ENCODE data around the gene CTBS.

The CTBS gene

DNA sequence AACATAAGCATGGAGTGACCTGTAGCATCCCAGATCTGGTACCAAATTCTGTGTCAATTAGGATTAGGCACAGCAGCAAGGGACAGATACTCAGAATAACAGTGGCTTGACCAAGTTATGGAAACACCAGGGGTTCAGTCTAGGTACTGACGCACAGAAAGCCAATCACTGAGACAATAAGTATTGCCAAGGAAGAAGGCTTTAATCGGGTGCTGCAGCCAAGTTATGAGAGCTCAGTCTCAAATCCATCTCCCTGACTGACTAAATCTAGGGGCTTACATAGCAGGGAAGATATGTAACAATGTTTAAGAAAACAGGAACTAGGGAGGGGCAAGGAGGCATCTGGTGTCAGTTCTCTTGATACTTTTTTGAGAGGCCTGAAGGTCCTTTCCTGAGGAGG is 39.6 kb upstream of the CTBS start:
- no peak overlapping the region for H3K4me3 ChIP-seq (replicated peaks; ENCODE audit: low read depth, low read length)
- TF ChIP-seq, protein P1, sequence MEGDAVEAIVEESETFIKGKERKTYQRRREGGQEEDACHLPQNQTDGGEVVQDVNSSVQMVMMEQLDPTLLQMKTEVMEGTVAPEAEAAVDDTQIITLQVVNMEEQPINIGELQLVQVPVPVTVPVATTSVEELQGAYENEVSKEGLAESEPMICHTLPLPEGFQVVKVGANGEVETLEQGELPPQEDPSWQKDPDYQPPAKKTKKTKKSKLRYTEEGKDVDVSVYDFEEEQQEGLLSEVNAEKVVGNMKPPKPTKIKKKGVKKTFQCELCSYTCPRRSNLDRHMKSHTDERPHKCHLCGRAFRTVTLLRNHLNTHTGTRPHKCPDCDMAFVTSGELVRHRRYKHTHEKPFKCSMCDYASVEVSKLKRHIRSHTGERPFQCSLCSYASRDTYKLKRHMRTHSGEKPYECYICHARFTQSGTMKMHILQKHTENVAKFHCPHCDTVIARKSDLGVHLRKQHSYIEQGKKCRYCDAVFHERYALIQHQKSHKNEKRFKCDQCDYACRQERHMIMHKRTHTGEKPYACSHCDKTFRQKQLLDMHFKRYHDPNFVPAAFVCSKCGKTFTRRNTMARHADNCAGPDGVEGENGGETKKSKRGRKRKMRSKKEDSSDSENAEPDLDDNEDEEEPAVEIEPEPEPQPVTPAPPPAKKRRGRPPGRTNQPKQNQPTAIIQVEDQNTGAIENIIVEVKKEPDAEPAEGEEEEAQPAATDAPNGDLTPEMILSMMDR (IDR thresholded peaks at IDR 0.05; ENCODE audit: low read length, missing control alignments), result no peak
- no peak for DNase-seq (ENCODE audit: low read depth)

DNA sequence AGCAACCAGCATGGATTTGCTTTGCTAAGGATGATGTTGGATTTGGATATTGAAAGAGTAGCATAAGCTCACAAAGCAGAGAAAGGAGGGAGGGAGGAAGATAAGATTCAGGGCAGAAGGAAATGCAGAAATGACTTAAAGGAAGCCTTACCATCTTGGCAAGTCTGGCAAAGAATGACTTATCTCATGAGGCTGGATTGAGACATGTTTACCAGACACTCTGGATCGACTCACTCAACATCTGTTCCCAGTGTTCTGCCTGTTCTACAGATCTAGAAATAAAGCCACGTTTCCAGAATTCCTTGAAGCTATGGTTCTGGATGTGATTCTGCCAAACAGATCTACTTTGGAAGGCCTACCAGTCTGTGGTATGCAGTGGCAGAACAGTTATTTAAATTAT is 38.8 kb upstream of the CTBS start:
- DNase-seq (ENCODE audit: low read depth), result peak; percentile 53
- TF ChIP-seq, protein P1 (IDR thresholded peaks at IDR 0.05; ENCODE audit: low read length, missing control alignments), result no peak
- no peak overlapping the region for H3K4me3 ChIP-seq (replicated peaks; ENCODE audit: low read depth, low read length)

DNA sequence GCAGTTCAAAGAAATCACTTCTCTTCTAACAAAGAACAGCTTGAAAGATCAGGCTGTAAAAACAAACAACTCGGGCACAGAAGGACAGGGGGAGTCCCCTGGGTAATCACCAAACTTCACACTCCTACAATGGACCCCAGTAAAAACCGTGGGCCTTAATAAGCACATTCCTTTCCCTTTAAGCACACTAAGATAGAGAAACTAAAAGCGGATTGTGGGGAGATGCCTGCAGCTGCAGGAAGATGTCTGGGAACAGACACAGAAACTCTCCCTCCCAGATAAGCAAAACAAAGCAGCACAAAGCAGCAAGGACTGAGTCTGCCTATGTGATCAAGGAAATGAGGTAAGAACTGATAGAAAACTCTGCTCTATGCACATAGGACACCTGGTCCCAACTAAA is 37.6 kb upstream of the CTBS start:
- no peak overlapping the region for H3K4me3 ChIP-seq (replicated peaks; ENCODE audit: low read depth, low read length)
- TF ChIP-seq, protein P1 (IDR thresholded peaks at IDR 0.05; ENCODE audit: low read length, missing control alignments), result no peak
- peak; percentile 64 for DNase-seq (ENCODE audit: low read depth)

DNA sequence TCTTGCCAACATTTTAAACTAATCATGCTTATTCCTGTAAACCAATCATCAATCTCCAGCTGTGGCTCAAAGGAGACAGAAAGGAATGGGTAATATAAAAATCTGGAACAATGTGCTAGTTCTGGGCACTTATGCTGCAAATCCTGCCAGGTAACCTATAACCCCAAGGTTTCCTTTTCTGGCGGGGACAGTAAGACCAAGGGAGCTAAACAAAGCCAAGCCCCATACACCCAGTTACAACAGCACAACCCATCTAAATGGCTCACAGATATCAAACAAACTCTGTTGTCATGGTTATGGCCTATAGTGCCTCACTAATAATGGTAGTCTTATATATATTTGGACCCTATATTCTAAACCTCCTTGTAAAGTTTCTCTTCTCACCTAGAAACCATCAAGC is 36.9 kb upstream of the CTBS start:
- DNase-seq (ENCODE audit: low read depth), result no peak
- H3K4me3 ChIP-seq (replicated peaks; ENCODE audit: low read depth, low read length), result no peak overlapping the region
- TF ChIP-seq, protein P1 (IDR thresholded peaks at IDR 0.05; ENCODE audit: low read length, missing control alignments), result no peak

DNA sequence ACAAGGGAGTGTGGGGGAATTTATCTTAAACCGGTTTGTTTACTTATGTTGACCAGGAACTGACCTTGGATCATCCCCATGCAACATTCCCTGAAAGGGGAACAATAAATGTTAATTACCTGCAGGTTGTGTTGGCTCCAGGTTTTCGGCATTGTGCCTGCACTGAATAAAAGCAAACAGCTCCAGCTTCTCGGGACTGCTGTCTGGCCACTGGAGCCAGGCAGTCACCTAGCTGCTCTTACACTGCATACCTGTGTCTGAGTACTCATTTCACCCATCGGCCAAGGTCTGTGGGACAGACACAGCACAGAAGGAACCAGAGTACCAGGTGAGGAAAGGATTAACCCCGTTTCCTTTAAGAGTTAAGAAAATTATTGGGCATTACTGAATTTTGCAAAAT is 32.7 kb upstream of the CTBS start:
- DNase-seq (ENCODE audit: low read depth), result no peak

DNA sequence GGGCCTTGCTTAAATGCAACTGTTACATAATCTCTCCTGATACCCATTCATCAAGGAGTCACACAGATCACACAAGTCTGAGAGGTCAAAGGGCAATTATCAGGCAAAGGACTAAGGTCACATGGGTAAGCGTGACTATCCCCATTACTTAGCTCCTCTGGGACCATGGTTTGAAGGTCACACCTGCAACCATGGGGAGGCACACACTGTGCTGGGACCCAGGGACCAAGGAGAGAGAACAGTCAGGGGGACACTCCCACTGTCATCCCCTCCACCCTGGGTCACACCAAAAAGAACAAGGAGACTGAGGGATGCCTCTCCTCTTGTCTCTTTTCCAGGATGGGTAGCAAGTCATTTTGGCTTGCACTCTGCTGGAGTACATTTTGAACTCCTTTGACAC is 30.9 kb upstream of the CTBS start:
- H3K4me3 ChIP-seq (replicated peaks; ENCODE audit: low read depth, low read length), result no peak overlapping the region
- TF ChIP-seq, protein P1 (IDR thresholded peaks at IDR 0.05; ENCODE audit: low read length, missing control alignments), result no peak
- no peak for DNase-seq (ENCODE audit: low read depth)

More for the DNA sequence above, 32.7 kb upstream of the CTBS start:
- H3K4me3 ChIP-seq (replicated peaks; ENCODE audit: low read depth, low read length), result no peak overlapping the region
- TF ChIP-seq, protein P1 (IDR thresholded peaks at IDR 0.05; ENCODE audit: low read length, missing control alignments), result no peak

DNA sequence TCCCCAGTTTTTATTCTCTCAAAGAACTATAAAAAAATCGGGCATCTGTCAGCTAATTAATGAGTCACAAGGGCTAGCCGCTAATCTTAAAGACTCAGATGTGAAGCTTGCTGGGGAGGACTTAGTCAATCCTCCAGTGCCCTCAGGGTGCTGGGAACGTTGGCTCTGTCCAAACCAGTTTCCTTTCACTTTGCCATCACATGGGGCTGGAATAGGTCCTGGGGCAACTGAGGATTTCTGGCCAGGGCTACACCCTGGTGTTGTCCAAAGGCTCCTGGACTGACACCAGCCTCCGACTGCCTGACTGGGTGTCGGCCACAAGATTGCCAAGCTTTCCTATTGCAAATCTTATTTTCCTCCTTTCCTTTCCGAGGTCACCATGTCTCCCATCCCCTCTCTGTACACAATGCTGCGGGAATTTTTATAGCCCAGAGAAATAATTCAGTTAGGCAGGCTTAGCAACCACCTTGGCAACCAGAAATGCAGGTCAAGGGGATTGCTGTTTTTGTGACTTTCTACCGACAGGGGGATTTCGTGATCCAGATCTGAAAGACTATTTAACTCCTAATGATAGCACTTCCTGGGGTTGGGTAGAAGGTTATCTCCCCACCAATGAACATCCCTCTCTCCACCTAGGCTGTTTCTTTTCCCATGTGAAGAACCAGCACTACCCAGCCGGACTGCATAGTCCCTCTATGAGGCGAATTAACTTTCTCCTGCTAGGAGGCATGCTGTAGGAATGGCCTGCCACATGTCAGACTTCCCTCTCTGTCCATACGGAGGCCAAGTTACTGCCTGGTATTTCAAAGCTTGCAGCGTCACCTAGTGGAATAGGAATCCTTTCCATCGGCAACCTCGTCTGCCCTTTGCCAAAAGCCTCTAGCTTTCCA is 29.9 kb upstream of the CTBS start:
- peak overlapping the region; percentile 52 for H3K4me3 ChIP-seq (replicated peaks; ENCODE audit: low read depth, low read length)
- DNase-seq (ENCODE audit: low read depth), result peak; percentile 90
- TF ChIP-seq, protein P1 (IDR thresholded peaks at IDR 0.05; ENCODE audit: low read length, missing control alignments), result peak; percentile 63
